ENCODE results near the gene ANKRD11.

- TF ChIP-seq, protein P1, sequence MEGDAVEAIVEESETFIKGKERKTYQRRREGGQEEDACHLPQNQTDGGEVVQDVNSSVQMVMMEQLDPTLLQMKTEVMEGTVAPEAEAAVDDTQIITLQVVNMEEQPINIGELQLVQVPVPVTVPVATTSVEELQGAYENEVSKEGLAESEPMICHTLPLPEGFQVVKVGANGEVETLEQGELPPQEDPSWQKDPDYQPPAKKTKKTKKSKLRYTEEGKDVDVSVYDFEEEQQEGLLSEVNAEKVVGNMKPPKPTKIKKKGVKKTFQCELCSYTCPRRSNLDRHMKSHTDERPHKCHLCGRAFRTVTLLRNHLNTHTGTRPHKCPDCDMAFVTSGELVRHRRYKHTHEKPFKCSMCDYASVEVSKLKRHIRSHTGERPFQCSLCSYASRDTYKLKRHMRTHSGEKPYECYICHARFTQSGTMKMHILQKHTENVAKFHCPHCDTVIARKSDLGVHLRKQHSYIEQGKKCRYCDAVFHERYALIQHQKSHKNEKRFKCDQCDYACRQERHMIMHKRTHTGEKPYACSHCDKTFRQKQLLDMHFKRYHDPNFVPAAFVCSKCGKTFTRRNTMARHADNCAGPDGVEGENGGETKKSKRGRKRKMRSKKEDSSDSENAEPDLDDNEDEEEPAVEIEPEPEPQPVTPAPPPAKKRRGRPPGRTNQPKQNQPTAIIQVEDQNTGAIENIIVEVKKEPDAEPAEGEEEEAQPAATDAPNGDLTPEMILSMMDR (IDR thresholded peaks at IDR 0.05; ENCODE audit: low read length): no peak
- no peak for TF ChIP-seq EZH2 (optimal IDR thresholded peaks at IDR 0.05; ENCODE audit: low read depth, low read length)
- TF ChIP-seq EZH2phosphoT487 (IDR thresholded peaks at IDR 0.05; ENCODE audit: low read length): no peak
Observed at GRCh38 chr16:89502081-89502843, 11.9 kb upstream of the ANKRD11 start.

All from MM.1S (cell line).